Neuron (in vitro differentiated cells): ENCODE measurements around the gene LDLRAD4.

Experiments used
- H2AFZ ChIP-seq: one replicate; pipeline ENCODE4 v1.6.1; 2013; ENCODE audit warnings: low read depth, mild to moderate bottlenecking, inconsistent platforms, low read length, moderate library complexity
- H3K27me3 ChIP-seq: one replicate; pipeline ENCODE4 v1.6.1; 2013; ENCODE audit warnings: low read length; ENCODE audit not compliant: insufficient read depth
- H3K36me3 ChIP-seq: one replicate; pipeline ENCODE4 v1.6.1; 2013; ENCODE audit warnings: low read length; ENCODE audit not compliant: insufficient read depth
- H3K4me1 ChIP-seq: one replicate; pipeline ENCODE4 v1.6.1; 2013; ENCODE audit warnings: low read length; ENCODE audit not compliant: insufficient read depth
- H3K4me3 ChIP-seq: 2 replicates; pipeline ENCODE4 v1.5.1; 2013; ENCODE audit warnings: mild to moderate bottlenecking, low read length, moderate library complexity
- H3K9me3 ChIP-seq: one replicate; pipeline ENCODE4 v1.6.1; 2013; ENCODE audit warnings: low read length

Gene LDLRAD4

GRCh38 chr18:13433125-13433524 lies 214.6 kb downstream of the LDLRAD4 start:
- H3K27me3 ChIP-seq = no peaks in the 10 kb centered on the region
- no peak overlapping the region for H2AFZ ChIP-seq
- H3K9me3 ChIP-seq = no peaks in the 10 kb centered on the region
- no peak overlapping the region for H3K4me3 ChIP-seq
- no peaks in the 10 kb centered on the region for H3K36me3 ChIP-seq
- H3K4me1 ChIP-seq = no peaks in the 10 kb centered on the region

- H3K36me3 ChIP-seq = no peaks in the 10 kb centered on the region
- H3K27me3 ChIP-seq = no peaks in the 10 kb centered on the region
- no peaks in the 10 kb centered on the region for H3K4me1 ChIP-seq
- H2AFZ ChIP-seq = no peak overlapping the region
- no peak overlapping the region for H3K4me3 ChIP-seq
- H3K9me3 ChIP-seq = no peaks in the 10 kb centered on the region
These were observed 215.1 kb downstream of the LDLRAD4 start for GRCh38 chr18:13433685-13434084.

GRCh38 chr18:13434854-13435253 lies 216.3 kb downstream of the LDLRAD4 start:
- no peak overlapping the region for H2AFZ ChIP-seq
- H3K4me3 ChIP-seq = no peak overlapping the region
- no peaks in the 10 kb centered on the region for H3K36me3 ChIP-seq
- H3K9me3 ChIP-seq = no peaks in the 10 kb centered on the region
- no peaks in the 10 kb centered on the region for H3K4me1 ChIP-seq
- no peaks in the 10 kb centered on the region for H3K27me3 ChIP-seq

- no peaks in the 10 kb centered on the region for H3K4me1 ChIP-seq
- no peaks in the 10 kb centered on the region for H3K36me3 ChIP-seq
- H2AFZ ChIP-seq = no peak overlapping the region
- H3K9me3 ChIP-seq = no peaks in the 10 kb centered on the region
- no peak overlapping the region for H3K4me3 ChIP-seq
- H3K27me3 ChIP-seq = no peaks in the 10 kb centered on the region
These were observed 217.2 kb downstream of the LDLRAD4 start for GRCh38 chr18:13435586-13436333.

GRCh38 chr18:13436576-13436975 lies 218.0 kb downstream of the LDLRAD4 start:
- Histone ChIP-seq H2AFZ (no peak overlapping the region), H3K9me3 (no peaks in the 10 kb centered on the region), H3K36me3 (no peaks in the 10 kb centered on the region), H3K27me3 (no peaks in the 10 kb centered on the region), H3K4me3 (no peak overlapping the region), H3K4me1 (no peaks in the 10 kb centered on the region)

GRCh38 chr18:13437034-13437433 lies 218.5 kb downstream of the LDLRAD4 start:
- no peaks in the 10 kb centered on the region for H3K27me3 ChIP-seq
- H3K4me3 ChIP-seq = no peak overlapping the region
- no peaks in the 10 kb centered on the region for H3K4me1 ChIP-seq
- H3K36me3 ChIP-seq = no peaks in the 10 kb centered on the region
- no peak overlapping the region for H2AFZ ChIP-seq
- H3K9me3 ChIP-seq = no peaks in the 10 kb centered on the region

GRCh38 chr18:13437796-13438506 lies 219.4 kb downstream of the LDLRAD4 start:
- Histone ChIP-seq H3K27me3 (no peaks in the 10 kb centered on the region), H3K36me3 (no peaks in the 10 kb centered on the region), H3K9me3 (no peaks in the 10 kb centered on the region), H2AFZ (no peak overlapping the region), H3K4me1 (no peaks in the 10 kb centered on the region), H3K4me3 (no peak overlapping the region)

- no peak overlapping the region for H2AFZ ChIP-seq
- no peaks in the 10 kb centered on the region for H3K27me3 ChIP-seq
- H3K9me3 ChIP-seq = no peaks in the 10 kb centered on the region
- H3K4me3 ChIP-seq = no peak overlapping the region
- no peaks in the 10 kb centered on the region for H3K36me3 ChIP-seq
- no peaks in the 10 kb centered on the region for H3K4me1 ChIP-seq
These were observed 220.0 kb downstream of the LDLRAD4 start for GRCh38 chr18:13438507-13439056.

GRCh38 chr18:13439461-13439860 lies 220.9 kb downstream of the LDLRAD4 start:
- no peaks in the 10 kb centered on the region for H3K36me3 ChIP-seq
- H3K4me3 ChIP-seq = no peak overlapping the region

GRCh38 chr18:13440277-13441248 lies 222.0 kb downstream of the LDLRAD4 start:
- Histone ChIP-seq H3K27me3 (peaks cover under 1% of the 10 kb centered on the region), H3K4me1 (no peaks in the 10 kb centered on the region), H2AFZ (no peak overlapping the region), H3K9me3 (no peaks in the 10 kb centered on the region), H3K36me3 (no peaks in the 10 kb centered on the region), H3K4me3 (no peak overlapping the region)

More at GRCh38 chr18:13439461-13439860, 220.9 kb downstream of the LDLRAD4 start:
- Histone ChIP-seq H3K9me3 (no peaks in the 10 kb centered on the region), H2AFZ (no peak overlapping the region), H3K27me3 (no peaks in the 10 kb centered on the region), H3K4me1 (no peaks in the 10 kb centered on the region)

- H3K36me3 ChIP-seq = no peaks in the 10 kb centered on the region
These were observed 223.2 kb downstream of the LDLRAD4 start for GRCh38 chr18:13441736-13442135.

GRCh38 chr18:13442451-13442850 lies 223.9 kb downstream of the LDLRAD4 start:
- no peak overlapping the region for H3K4me3 ChIP-seq
- peaks cover 10% of the 10 kb centered on the region for H3K4me1 ChIP-seq
- peaks cover 2% of the 10 kb centered on the region for H3K27me3 ChIP-seq
- no peaks in the 10 kb centered on the region for H3K36me3 ChIP-seq
- H3K9me3 ChIP-seq = no peaks in the 10 kb centered on the region
- no peak overlapping the region for H2AFZ ChIP-seq

More at GRCh38 chr18:13441736-13442135, 223.2 kb downstream of the LDLRAD4 start:
- Histone ChIP-seq H3K4me3 (no peak overlapping the region), H3K4me1 (peaks cover 3% of the 10 kb centered on the region), H2AFZ (no peak overlapping the region), H3K9me3 (no peaks in the 10 kb centered on the region), H3K27me3 (peaks cover 2% of the 10 kb centered on the region)
